Stimulated activated CD4-positive, alpha-beta T cell treated with anti-CD3 and anti-CD28 coated beads, Interleukin-4, amount 100 ng/mL, for 1 hour (primary cell): ENCODE measurements around the gene ACTC1.

Experiments
- DNase-seq: peaks from one replicate; pipeline ENCODE4 v3.0.0-alpha.2; 2020

Gene ACTC1

GRCh38 chr15:34799149-34800101 is 4.1 kb upstream of the ACTC1 start:
- DNase-seq, result no peak

GRCh38 chr15:34796847-34797435 is 1.6 kb upstream of the ACTC1 start:
- DNase-seq, result no peak

- DNase-seq, result no peak
Measured at GRCh38 chr15:34794590-34795206, 651 bp downstream of the ACTC1 start.

GRCh38 chr15:34793901-34794300 is 1.4 kb downstream of the ACTC1 start:
- no peak for DNase-seq

- DNase-seq, result no peak
Measured at GRCh38 chr15:34793071-34793470, 2.3 kb downstream of the ACTC1 start.

- DNase-seq, result no peak
Measured at GRCh38 chr15:34791701-34792100, 3.6 kb downstream of the ACTC1 start.

DNA sequence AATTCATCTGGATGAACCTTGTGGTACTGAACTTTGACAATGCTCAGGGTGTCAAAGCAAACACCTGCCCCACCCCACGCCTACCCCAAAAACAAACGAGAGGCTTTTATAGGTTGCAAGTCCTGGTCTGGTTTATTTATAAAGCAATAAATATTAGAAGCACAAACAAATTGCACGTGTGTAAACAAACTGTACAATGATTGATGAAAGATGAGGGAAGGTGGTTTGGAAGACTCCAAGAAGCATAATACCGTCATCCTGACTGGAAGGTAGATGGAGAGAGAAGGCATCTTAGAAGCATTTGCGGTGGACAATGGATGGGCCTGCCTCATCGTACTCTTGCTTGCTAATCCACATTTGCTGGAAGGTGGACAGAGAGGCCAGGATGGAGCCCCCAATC is 5.2 kb downstream of the ACTC1 start:
- DNase-seq, result no peak

- DNase-seq, result no peak
Measured at GRCh38 chr15:34789326-34789725, 6.0 kb downstream of the ACTC1 start.

DNA sequence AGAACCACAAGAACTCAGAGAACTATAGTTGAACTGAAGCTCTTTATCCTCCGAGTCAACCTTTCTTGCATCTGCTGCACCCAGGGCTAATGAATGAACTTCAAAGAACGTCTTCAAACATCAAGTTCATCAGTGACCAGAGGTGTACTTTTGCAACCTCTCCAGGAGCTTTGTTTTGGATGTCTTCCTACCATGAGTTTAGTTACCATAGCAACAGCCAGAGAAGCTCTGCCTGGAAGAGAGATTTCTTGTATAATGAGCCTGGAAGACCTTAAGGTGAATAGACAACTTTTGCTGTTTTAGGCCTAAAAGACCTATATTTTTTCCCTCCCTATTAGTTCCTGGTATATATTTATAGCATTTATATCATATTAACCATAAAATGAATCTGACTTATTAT is 9.1 kb downstream of the ACTC1 start:
- DNase-seq, result no peak

DNA sequence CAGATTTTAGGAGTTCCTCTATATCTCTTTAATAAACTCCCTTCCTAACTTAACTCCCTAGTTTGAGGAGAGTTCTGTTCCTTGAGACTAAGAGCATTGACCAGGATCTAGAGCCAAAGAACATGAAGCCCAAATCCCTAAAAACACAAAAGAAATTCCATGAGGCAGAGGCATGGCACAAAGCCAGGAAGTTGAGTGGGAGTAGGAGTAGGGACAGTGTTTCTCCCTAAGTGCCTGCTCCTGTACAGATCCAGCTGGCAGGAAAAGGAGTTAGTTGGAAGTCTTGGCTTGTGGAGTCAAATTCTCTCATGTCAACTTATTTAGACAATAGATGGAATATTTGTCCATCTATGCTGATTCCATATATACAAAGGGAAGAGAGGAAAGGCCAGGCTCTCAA is 11.4 kb downstream of the ACTC1 start:
- no peak for DNase-seq

DNA sequence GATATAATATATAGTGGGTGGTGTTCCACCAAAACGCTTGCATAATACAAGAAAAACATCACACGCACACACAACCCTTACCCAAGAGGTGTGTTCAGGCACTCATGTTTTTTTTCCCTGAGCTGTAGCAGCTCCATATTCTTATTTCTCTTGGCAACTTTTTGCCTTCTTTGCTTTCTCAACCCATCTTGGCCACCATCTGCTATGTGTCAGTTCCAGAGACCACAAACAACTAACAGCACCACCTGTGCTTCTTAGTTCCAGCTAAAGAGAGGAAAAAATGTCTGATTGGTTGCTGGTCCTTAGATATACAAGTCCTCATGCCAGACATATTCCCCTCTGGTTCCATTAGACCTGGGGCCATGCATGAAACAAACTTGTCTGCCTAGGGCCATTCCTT is 11.9 kb downstream of the ACTC1 start:
- no peak for DNase-seq

GRCh38 chr15:34782901-34783300 is 12.4 kb downstream of the ACTC1 start:
- DNase-seq, result no peak

GRCh38 chr15:34780725-34781124 is 14.6 kb downstream of the ACTC1 start:
- no peak for DNase-seq

- DNase-seq, result no peak
Measured at GRCh38 chr15:34776606-34777105, 18.7 kb downstream of the ACTC1 start.

- DNase-seq, result no peak
Measured at GRCh38 chr15:34773917-34774316, 21.4 kb downstream of the ACTC1 start.

DNA sequence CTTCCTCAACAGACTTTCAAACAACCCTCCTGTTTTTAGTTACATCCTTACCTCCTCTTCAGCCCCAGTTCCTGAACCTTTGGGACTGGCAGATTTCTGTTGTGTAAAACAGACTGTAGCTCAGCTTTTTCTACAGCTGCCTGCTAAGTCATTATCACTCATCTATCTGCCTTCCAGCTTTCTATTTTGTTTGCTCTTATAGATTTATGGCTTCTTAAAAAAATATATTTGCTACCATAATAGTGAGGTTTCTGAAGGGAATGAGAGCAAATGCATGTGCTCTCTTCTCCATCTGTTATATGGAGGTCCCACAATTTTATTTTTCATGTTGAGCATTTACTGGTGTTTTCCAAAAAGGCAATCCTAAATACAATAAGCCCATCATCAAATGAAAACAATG is 22.3 kb downstream of the ACTC1 start:
- DNase-seq, result no peak

DNA sequence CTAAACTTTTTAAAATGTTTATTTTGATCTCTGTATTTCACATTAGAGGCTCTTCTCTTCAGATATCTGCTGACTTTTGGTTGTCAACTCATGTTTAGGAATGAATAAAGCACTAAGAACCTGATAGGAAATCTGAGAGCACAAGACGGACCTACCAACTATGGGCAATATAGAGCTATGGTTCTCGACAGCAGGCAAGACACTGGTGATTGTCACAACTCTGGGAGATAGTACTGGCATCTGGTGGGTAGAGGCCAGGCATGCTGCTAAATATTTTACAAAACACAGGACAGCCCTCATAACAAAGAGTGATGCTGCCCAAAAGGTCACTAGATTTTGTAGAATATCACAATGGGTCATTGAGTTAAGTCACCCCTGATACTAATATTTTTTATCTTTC is 23.0 kb downstream of the ACTC1 start:
- no peak for DNase-seq

- DNase-seq, result no peak
Measured at GRCh38 chr15:34769711-34770110, 25.6 kb downstream of the ACTC1 start.

- no peak for DNase-seq
Measured at GRCh38 chr15:34768530-34768929, 26.8 kb downstream of the ACTC1 start.

DNA sequence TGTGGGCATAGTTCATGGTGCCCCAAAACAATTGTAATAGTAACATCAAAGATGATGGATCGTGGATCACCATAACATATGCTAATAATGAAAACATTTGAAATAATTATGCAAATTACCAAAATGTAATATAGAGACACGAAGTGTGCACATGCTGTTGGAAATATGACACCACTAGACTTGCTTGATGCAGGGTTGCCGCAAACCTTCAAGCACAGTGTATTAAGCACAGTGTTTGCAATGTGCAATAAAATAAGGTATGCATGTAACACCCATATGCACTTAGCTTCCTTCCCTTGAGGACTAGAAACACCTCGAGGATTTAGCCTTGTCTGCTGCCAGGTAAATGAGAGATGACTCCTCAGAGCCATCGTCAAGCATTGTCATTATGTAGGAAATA is 29.6 kb downstream of the ACTC1 start:
- DNase-seq, result no peak

DNA sequence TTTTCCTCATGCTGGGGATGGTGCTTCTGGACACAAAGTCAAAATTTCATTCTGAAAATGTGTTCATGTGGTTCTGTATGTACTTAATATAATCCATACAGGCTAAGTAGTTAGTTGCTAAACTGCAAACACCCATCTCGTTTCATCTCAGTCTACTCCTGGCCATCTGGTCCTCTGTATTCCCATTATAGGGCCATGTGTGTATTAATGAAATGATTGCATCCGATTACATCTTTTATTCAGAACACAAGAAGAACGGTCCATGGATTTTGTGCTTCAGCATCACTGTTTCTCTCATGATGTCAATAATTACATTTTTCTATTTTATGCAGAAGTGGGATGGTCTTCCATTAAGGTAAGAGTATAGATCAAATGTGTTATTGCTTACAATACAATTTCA is 34.4 kb downstream of the ACTC1 start:
- no peak for DNase-seq

- DNase-seq, result no peak
Measured at GRCh38 chr15:34759992-34760391, 35.4 kb downstream of the ACTC1 start.

DNA sequence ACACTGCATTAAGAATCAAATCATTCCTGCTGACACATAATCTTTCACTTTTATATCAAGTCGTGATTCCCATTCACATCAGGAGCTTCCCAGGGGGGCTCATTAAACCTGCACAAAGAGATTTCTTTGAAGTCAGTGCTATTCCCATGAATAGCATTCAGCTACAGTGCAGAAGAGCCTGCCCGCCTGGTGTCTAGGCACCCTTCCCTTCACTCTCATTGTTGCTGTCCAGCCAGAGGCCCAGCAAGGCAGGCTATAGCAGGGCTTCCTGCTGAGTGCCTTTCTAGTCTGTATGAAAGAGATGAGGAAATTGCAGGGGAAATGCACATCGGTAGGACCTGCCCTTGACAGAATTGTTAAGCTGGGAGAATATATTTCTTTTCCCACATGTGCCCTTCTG is 36.0 kb downstream of the ACTC1 start:
- DNase-seq, result no peak

DNA sequence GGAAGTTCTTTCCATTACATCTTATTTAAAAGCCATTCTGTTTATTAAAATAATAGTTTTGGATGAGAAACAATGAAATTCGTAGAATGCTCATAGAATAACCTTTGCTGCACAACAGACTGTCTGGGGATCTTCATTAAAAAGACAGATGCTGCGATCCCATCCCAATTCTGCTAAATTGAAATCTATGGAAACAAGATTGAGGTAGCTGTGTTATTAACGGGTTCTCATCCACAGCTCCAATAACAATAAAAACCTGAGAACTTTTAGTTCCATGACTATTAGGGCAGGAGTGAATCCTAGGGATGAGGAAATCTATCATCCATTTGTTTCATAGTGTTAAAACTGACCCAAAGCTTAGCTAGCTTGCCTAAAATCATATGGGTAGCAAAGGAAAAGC is 38.1 kb downstream of the ACTC1 start:
- no peak for DNase-seq
